KMS-11 (cell line): ENCODE results near the gene KIF12.

Source experiments
- H2AFZ ChIP-seq: fragments of 200-600 bp; sonication (generic); 2 replicates; pipeline ENCODE4 v1.6.1; 2016; ENCODE audit warnings: antibody characterized with exemption, mixed run types, low read depth
- H3K27ac ChIP-seq: fragments of 200-600 bp; sonication (generic); 2 replicates; pipeline ENCODE4 v1.6.1; 2016; ENCODE audit warnings: mild to moderate bottlenecking, mixed run types
- H3K27me3 ChIP-seq: fragments of 200-600 bp; sonication (generic); 2 replicates; pipeline ENCODE4 v1.6.1; 2017; ENCODE audit warnings: mild to moderate bottlenecking, low read depth, mixed run types, moderate library complexity; ENCODE audit not compliant: insufficient read depth
- H3K36me3 ChIP-seq: fragments of 200-600 bp; sonication (generic); 2 replicates; pipeline ENCODE4 v1.6.1; 2017; ENCODE audit warnings: mild to moderate bottlenecking, mixed run types; ENCODE audit not compliant: insufficient read depth
- H3K4me1 ChIP-seq: fragments of 200-600 bp; sonication (generic); 2 replicates; pipeline ENCODE4 v1.6.1; 2016; ENCODE audit warnings: mild to moderate bottlenecking, low read depth, mixed run types; ENCODE audit not compliant: poor library complexity, severe bottlenecking
- H3K4me2 ChIP-seq: fragments of 200-600 bp; sonication (generic); 2 replicates; pipeline ENCODE4 v1.7.0; 2016; ENCODE audit warnings: mild to moderate bottlenecking, mixed run types
- H3K4me3 ChIP-seq: fragments of 200-600 bp; sonication (generic); IDR thresholded peaks from 2 replicates; pipeline ENCODE4 v1.6.1; 2017; ENCODE audit warnings: low read depth, low read length, mixed read lengths; ENCODE audit not compliant: insufficient read depth
- H3K79me2 ChIP-seq: fragments of 200-600 bp; sonication (generic); 2 replicates; pipeline ENCODE4 v1.6.1; 2016; ENCODE audit warnings: low read depth, mixed run types; ENCODE audit not compliant: insufficient read depth
- H3K9ac ChIP-seq: fragments of 200-600 bp; sonication (generic); 2 replicates; pipeline ENCODE4 v1.6.1; 2016; ENCODE audit warnings: mild to moderate bottlenecking, mixed run types
- H4K20me1 ChIP-seq: fragments of 200-600 bp; sonication (generic); 2 replicates; pipeline ENCODE4 v1.6.1; 2016; ENCODE audit warnings: mild to moderate bottlenecking, mixed run types; ENCODE audit not compliant: insufficient read depth
- CTCF ChIP-seq: fragments of 200-600 bp; sonication (generic); conservative IDR thresholded peaks from 2 replicates; pipeline ENCODE4 v1.6.1; 2017; ENCODE audit warnings: low read depth, mild to moderate bottlenecking, antibody characterized with exemption, low read length, moderate library complexity, mixed read lengths

The KIF12 gene

GRCh38 chr9:114049441-114050225 is 49.5 kb downstream of the KIF12 start:
- Histone ChIP-seq H3K4me2 (no peak overlapping the region), H3K27me3 (no peaks in the 10 kb centered on the region), H3K79me2 (no peaks in the 10 kb centered on the region), H4K20me1 (no peaks in the 10 kb centered on the region), H2AFZ (no peak overlapping the region), H3K36me3 (no peaks in the 10 kb centered on the region), H3K27ac (no peak overlapping the region), H3K4me3 (no peak overlapping the region), H3K9ac (no peak overlapping the region), H3K4me1 (no peaks in the 10 kb centered on the region)
- TF ChIP-seq CTCF: no peak

GRCh38 chr9:114048533-114049415 is 50.3 kb downstream of the KIF12 start:
- Histone ChIP-seq H3K27me3 (no peaks in the 10 kb centered on the region), H3K36me3 (no peaks in the 10 kb centered on the region), H2AFZ (no peak overlapping the region), H3K4me3 (no peak overlapping the region), H3K27ac (no peak overlapping the region), H3K9ac (no peak overlapping the region), H3K79me2 (no peaks in the 10 kb centered on the region), H4K20me1 (no peaks in the 10 kb centered on the region), H3K4me2 (no peak overlapping the region), H3K4me1 (no peaks in the 10 kb centered on the region)
- no peak for TF ChIP-seq CTCF

GRCh38 chr9:114047717-114048116 is 51.4 kb downstream of the KIF12 start:
- Histone ChIP-seq H3K9ac (no peak overlapping the region), H4K20me1 (no peaks in the 10 kb centered on the region), H3K4me3 (no peak overlapping the region), H3K79me2 (no peaks in the 10 kb centered on the region), H3K36me3 (no peaks in the 10 kb centered on the region), H2AFZ (no peak overlapping the region), H3K27ac (no peak overlapping the region), H3K4me1 (no peaks in the 10 kb centered on the region), H3K4me2 (no peak overlapping the region), H3K27me3 (no peaks in the 10 kb centered on the region)
- TF ChIP-seq CTCF: no peak

GRCh38 chr9:114046875-114047274 is 52.2 kb downstream of the KIF12 start:
- Histone ChIP-seq H3K4me1 (no peaks in the 10 kb centered on the region), H3K4me3 (no peak overlapping the region), H3K79me2 (no peaks in the 10 kb centered on the region), H3K27ac (no peak overlapping the region), H3K36me3 (no peaks in the 10 kb centered on the region), H4K20me1 (no peaks in the 10 kb centered on the region), H3K27me3 (no peaks in the 10 kb centered on the region), H3K9ac (no peak overlapping the region), H2AFZ (no peak overlapping the region), H3K4me2 (no peak overlapping the region)
- TF ChIP-seq CTCF: no peak
